ENCODE measurements around the gene TMEM260.

TMEM260 gene

DNA sequence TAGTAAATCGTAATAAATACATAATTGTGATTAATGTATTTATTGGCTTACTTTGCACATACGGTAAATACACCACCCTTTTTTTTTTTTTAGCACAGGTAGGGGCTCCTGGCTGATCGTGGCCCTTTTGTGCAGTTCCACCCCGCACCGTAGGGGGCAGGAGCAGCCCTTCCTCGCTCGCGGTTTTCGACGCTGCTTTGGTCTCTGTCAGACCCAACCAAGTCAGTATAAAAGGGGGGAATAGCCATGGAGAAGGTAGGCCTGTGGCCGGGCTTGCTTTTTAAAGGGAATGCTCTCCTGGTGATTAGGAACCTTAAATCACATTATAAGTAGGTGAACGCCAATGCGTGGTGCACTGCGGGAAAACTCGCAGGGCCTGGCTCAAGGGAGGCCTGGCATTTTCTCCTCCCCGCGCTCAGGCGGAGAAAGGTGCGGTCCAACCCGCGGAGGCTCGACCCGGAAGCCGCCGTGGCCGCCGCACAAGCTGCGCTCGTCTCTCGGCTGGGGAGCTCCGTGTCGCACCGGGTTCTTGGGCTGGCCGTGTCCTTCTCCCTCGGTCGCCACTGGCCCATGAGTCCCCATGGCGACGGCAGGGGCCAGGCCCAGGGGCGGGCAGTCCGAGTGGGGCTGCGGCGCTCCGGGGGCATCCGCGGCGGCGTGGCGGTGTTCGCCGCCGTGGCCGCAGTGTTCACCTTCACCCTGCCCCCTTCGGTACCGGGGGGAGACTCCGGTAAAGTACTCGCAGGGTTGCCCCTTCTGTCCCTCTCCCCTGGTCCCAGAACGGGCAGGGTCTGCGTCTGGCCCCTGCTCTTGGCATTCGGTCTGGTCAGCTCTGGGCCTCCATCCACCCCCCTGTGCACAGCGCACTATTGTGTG is at the start of gene TMEM260:
Gene TMEM260, plus strand, starts transcription at position 454 of the 876 bp plus-strand sequence. Its CDS starts 117 bp downstream, at position 571.
- peak; percentile 80 for DNase-seq

DNA sequence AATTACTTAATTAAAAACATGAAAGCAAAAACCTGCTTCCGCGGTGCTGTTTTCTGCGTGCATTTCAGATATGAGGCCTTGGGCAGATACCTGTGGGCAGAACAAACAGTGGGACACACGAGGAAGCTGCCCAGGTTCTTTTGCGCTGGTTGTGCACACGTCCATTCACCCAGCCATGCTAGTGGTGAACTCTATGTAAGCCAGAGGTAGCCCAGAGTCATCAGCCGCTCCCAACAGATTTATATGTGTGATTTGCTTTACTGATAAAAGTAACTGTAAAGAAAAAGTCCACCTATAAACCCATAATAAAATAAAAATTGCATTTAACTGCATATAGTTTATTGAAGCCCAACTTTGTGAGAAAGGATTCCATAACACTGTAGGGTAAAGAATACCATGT is 47.1 kb upstream of the TMEM260 start:
- DNase-seq = no peak

DNA sequence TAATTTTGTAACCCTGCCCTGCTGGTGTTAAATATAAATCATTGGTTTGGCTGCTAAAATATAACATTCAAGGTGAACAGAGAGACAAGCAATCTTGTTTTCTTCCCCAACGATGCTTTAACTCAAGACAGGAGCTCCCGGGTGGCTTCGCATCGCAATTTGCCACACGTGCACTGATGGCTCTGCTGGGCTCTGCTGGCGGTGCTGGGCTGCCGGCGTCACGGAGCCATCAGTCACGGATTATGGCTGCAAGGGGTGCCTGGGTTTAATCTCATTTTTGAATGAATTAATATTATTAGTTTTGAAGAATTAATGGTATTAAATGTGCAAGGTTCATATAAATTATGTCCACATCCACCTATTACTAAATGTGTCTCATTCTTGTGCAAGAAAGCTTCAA is 44.9 kb upstream of the TMEM260 start:
- DNase-seq = no peak

DNA sequence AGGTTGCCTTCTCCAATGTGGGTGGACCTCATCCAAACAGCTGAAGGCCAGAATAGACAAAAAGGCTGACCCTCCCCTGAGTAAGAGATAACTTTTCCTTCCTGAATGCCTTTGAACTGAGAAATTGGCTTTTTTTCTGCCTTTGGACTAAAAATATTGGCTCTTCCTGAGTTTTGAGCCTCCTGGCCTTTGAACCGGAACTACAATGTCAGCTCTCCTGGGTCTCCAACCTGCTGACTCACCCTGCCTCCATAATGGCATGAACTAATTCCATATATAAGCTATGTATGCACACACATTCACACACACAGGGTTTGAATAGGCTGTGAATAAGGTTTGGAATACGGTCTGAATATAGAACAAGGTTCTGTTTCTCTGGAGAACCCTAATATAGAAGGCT is 39.7 kb upstream of the TMEM260 start:
- no peak for DNase-seq

DNA sequence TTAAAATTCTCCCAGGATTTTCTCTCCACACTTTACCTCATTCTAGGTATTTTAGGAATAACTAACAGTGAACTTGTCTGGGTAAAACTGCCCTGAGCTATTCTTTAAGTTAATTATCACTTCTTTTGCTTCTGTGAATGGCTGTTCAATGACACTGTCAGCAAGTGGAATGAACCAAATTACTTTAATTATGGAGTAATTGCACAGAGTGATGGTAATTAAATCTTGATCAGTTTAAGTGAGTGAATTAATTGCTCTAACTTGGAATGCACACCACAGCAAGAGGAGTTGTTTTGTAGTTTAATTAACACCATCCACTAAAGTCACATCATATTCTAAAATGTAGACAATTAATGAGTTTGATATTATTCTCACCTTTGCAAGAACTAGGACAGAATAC is 36.2 kb upstream of the TMEM260 start:
- DNase-seq = no peak

DNA sequence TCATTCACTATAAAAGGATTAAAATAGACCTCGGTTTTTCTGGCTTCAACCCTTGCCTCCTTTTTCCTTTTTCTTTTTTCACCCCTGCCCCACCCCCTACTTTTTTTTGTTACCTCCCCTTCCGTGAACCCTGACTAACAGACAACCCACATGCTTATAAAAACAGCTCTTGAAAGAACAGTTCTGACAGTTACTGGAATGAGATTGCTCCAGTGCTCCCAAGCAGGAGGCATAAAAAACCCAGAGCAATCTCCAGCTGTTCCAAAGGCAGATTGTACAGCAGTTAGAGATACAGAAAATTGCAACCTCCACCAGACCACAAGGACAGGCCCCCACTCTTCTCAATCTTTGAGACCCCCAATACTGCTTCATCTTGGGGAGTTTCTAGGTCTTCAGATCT is 29.9 kb upstream of the TMEM260 start:
- no peak for DNase-seq

DNA sequence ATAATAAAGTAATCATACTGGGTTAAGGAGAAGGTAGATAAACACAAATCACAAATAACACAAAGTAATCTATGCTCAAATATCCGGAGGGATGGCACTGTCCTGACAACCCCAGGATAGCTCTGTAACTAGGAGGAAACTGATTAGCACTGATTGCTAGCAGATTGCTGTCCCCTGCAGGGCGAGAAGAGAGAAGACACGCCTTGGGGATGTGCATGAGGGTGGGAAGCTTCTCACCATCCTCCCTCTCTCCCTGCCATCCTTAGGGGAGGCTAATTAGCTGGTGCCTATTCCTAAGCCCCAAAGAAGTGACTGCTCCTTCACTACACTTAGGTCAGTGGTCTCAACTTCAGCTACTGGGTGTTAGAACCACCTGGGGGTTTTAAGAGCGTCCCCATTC is 27.0 kb upstream of the TMEM260 start:
- DNase-seq = no peak

DNA sequence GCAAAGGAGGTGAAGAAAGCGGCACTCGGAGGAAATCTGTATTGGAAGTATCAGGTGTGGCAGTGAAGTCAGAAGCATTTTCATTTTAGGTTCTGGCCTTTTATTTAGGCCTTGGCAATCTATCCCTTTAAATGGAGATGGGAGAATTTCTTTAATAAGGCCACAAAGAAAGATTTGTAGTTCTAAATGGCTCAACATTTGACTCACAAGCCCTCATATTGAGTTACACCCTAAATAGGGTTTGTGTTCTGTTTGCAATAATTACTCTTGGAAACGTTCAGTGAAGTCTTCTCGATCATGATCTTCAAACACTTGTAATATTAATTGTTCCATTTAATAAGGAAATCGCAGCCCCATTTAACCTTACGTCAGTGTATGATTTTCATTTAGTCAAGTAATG is 25.3 kb upstream of the TMEM260 start:
- DNase-seq = no peak

DNA sequence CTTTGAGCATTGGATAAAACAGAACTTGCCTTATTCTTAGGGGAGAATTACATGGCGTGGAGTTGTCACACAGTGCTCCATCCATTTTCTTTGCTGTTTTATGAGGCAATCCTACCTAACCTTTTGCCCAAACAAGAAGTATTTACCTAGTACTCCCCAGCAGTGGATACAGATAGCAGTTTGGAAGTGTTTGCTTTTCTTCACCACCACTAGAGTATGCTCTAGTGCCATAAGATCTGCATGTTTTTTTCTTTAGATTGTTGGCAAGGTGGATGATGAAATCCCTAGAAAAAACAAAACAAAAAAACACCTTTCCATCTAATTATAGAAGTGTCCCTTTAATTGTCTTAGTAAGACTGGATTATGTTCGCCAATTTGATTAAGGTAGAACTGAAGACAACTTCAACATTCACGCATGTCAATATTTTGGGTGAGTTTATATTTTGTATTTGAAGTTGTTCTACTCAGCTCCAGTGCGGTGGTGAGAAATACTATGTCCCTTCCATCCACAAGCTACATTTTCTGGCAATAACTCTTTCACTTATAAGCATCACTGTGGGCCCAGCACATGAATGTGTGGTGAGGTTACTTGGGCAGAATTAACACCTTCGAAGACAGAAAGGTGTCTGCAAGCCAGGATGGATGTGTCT is 23.6 kb upstream of the TMEM260 start:
- no peak for DNase-seq

DNA sequence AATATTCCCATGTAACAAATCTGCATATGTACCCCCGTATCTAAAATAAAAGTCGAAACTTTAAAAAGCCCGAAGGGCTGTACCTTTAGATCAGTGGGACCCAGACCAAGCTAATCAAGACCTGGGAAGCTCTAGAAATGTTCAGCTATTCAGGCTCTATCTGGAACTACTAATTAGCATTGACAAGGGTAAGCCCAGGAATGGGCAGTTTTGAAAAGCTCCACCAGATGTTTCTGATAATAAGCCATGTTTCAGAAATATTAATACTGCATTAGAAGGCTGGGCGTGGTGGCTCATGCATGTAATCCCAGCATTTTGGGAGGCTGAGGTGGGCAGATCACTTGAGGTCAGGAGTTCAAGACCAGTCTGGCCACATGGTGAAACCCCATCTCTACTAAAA is 20.4 kb upstream of the TMEM260 start:
- no peak for DNase-seq

DNA sequence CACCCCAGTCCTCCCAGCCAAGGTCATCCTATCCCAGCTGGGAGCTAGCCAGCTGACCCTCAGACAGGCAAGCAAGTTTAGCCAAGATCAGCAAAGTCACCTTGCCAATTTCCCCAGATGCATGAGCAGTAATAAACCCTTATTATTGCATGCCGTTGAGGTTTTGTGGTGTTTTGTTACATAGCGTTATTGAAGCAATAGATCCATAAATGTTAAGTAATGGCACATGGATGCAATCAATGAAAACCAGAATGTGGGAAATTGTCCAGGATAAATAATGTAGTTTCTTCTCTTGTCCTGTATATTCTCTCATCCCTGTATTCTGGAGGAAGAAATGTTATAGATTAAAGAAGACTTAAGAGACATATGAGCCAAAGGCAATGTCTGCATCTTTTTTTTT is 18.0 kb upstream of the TMEM260 start:
- DNase-seq = no peak

DNA sequence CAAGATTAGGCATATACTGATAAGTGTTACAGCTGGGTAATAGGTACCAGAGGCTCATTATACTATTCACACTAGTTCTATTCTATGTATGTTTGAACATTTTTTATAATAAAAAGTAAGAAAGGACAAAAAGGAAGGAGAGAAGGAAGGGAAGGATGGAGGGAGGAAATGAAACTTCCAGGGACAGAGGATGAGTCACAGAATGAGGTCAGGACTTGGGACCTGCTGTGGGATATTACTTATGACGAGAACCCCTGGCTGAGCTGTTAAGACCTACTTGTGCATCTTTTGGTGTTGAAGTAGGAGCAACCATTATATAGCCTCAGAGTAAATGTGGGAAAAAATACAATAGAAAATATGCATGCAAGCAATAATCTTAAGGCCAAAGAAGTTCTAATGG is 16.7 kb upstream of the TMEM260 start:
- no peak for DNase-seq

DNA sequence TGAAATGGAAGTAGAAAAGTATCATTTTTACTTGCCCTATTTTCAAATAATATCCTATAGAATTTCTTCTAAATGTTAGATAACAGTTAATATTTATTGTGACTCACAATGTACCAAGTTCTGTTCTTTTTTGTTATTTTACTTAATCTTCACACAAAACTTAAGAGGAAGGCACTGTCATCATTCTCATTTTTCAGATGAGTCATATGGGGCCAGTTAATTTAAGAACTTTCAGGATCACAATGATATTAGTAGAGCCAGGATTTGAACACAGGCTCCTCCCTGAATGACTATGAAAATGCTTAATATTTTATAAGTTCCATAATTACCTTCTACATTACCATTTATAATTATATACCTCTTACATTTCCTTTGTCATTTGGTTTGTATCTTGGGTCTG is 10.4 kb upstream of the TMEM260 start:
- no peak for DNase-seq

DNA sequence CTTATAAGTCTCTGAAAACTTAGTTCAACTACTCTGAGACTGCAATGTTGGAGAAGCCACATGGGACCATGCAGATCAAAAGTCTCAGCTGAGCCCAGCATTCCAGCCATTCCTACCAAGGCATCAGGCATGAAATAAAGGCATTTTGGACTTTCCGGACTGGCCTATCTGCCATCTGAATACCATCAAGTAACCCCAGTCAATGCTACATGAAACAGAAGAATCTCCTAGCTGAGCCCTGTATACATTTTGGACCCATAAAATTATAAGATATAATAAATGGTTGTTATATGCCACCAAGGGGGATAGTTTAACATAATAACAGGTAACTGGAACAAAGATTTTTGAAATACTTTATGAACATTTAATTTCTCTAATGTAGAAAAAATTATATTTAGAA is 9.3 kb upstream of the TMEM260 start:
- DNase-seq = no peak

DNA sequence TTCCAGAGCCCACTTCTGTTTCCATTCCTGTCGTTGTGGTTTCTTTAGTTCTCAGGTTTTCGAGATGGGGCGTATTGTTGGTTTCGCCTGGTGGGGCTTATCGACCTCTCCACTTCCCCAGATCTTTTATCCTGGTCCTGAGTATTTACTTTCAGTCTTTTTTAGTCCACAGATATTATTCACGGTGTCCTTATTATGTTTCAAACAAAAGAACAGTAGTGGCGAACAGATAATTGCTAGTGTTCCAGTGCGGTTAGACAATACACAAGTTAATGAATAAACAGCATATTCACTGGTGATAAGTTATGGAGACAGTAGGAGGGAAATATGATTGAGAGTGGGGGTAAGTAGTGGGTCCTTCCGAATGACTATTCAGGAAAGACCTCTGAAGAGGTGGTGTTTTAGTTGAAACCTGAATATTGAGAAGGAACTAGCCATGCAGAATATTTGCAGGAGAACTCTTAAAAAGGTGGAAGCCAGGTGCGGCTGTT is 668 bp downstream of the TMEM260 start:
- no peak for DNase-seq

DNA sequence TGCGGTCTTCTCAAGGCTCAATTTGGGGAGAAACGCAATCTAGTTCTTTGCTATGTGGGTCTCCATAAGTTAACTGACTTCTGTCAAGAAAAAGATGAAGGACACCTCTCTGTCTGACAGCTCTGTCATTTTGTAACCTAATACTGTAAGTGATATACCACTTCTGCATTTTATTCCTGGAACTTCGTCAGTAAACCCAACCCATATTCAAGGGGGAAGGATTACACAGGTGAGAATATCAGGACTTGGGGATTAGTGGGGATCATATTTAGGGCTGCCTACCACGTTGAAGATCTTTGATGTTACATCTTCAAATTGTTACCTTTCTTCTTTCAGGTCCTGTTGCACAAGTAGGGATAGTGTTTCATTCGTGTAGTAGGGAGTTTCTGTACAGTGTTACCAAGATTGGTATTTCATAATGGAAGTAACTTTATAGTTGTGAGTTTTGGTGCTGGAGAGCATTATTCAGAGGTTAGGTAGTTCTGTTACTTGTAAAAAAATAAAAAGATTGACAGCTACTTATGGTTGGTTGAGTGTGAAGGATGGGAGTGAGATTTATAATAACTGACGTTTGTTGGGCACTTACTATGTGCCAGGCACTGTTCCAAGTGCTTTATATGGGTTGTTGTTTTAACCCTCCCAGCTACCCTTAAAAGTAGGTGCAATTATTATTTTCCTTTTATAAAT is 1.6 kb downstream of the TMEM260 start:
- no peak for DNase-seq

DNA sequence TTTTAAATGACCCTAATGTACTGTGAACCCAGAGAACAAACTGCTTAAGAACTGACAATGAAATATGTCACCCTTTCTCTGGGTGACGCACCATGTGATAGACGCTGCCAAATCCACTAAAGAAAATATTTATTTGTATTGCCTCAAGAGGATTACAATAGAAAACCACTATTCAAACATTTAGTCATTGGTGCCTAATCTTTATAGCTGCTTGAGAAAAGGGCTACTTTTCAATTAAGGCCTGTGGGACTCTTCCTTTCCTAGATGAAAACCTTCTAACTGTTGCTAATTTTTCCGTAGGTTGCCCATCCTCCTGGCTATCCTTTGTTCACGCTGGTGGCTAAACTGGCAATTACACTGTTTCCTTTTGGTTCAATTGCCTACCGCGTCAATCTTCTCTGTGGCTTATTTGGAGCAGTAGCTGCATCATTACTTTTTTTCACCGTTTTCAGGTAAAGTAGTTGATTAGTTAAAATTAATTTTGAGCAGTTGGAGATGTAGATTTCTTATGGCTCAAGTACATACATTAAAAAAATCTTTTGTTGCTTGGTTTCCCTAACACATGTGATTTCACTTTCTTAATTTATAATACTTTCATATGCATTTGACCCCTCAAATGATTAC is 6.0 kb downstream of the TMEM260 start:
- DNase-seq = no peak

DNA sequence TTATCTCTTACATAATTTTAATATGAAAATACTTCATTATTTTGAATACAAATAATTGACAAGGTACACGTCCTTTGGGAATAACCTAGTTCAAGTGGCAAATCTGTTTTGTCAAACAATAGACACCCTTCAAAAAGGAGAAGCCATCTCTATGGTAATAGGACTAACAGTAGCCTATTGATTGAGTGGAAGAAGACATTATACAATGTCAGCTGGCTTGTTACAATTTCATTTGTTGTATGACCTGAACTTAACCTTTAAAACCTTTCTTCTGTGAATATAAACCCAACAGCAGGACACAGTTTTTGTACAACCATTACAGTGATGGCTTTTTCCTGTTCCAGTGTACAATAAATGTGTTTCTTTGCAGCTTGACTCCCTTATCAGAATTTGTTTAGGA is 8.1 kb downstream of the TMEM260 start:
- no peak for DNase-seq

DNA sequence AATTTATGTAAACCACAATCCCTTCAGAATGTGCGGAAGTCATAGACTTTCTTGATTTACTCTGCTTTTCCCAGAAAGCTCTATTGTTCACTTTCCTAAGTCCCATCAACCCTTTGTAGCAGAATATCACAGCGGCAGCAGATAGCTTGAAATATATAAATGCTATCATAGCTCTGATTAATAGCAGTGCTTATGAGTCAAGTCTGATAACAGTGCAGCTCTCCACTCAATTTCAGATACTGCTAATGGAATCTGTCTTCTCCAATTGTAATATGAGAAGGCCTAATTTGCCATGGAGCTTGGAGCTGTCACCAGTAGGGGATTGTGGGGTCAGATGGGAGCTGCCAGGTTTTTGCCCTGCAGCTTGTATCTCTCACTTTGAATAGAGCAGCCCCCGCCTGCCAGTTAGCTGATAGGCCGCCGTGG is 10.9 kb downstream of the TMEM260 start:
- DNase-seq = no peak

DNA sequence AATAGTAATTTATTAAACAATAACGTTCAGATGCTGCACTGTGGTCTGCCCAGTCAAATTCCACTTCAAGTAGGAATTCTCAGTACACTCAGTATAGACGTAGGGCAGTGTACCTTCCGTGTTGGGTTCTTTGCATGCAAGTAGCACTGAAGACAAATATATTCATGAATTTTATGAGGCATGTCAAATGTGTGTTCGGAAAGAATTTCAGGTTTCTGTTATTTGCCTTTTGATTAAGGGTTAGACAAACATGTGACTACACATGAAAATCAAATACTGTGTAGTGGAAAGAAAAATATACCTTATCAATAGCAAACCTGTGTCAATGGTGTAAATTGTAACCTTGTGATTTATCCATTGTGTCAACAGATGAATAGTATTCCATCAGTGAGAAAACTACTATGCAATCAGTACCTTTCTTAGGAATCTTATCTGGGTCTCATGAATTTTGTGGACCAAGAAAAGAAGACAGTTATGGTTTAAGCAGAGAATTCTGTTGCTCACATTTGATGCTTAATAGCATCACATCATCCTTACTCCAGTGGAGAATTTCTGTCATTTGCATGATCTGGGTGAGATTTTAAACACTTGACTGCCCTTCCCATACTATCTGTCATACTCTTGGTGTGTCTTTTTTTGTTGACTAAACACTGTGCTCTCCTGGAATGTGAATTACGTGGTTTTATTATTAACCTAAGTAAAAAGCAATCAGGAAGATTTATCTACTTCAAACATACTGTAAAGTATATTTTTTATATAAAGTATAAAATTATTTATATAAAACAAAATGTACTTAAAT is 13.3 kb downstream of the TMEM260 start:
- DNase-seq = no peak

DNA sequence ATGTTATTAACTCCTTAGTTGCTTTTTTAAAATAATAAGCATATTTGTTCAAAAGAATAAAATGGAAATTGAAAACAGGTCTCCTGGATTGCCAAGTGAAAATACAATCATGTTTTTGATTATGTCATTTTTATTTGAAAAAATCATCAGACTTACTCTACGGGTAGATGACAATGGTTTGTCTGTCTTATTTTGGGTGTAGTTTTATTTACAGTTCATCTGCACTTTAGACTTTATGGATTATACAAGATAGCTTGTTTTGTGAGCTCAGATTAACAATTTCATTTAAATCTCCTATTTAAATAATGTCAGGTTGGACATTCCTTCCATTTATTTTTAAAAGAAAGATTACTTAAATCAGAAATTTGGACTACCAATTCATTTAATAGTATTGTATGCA is 14.8 kb downstream of the TMEM260 start:
- DNase-seq = no peak

DNA sequence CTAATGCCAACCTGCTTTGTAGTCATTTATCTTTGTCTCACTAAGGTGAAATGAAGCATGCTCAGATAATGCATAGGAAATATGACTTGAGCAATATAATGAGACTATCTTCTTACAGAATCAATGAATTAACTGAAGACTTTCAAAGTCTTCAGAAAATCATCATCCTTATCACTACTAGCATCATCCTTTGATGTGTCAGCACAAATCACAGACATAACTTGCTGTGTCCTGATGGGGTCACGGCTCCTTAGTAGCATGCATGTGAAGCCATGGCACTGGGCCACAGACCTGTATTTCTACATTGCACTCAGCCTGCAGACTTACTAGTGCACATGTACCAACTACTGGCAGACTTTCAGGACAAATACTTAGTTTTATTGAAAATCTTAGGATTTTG is 18.9 kb downstream of the TMEM260 start:
- no peak for DNase-seq

Measured in GDM1 (cell line).